SH-SY5Y (cell line): ENCODE measurements around the gene CCNE1.

Source experiments
- GATA2 ChIP-seq: IDR thresholded peaks from 2 replicates; pipeline ENCODE4 v1.6.1; 2011; ENCODE audit warnings: mild to moderate bottlenecking, low read depth, low read length
- GATA3 ChIP-seq: IDR thresholded peaks from 2 replicates; pipeline ENCODE4 v1.6.1; 2011; ENCODE audit warnings: low read depth, mild to moderate bottlenecking, low read length, moderate library complexity

DNA sequence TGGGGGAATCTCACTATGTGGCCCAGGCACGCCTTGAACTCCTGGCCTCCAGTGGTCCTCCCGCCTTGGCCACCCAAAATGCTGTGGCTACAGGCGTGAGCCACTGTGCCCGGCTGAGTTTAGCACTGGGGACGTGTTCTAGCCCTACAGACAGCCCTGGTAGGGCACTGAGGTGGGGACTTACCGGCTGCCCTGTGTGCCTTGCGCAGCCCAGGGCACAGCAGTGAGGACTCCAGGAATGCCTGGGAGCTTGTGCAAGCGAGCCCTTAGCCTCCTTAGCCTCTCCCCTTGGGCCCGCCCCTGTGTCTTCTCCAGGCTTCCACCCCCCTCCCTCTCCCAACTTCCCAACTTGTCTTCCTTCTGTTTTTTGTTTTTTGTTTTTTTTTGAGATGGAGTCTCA lies 21.0 kb downstream of the CCNE1 start:
- TF ChIP-seq GATA2 = no peak
- no peak for TF ChIP-seq GATA3
